SK-N-SH treated with all-trans-retinoic acid at 6 μM for 48 hours (cell line): ENCODE measurements around the gene SMYD3.

ENCODE experiments used
- ARNTL ChIP-seq: fragments of 450-650 bp; formaldehyde crosslinking; IDR thresholded peaks from 2 replicates; pipeline ENCODE4 v1.5.0; 2020; ENCODE audit warnings: low read depth, mild to moderate bottlenecking, moderate library complexity, borderline replicate concordance
- CREB5 ChIP-seq: fragments of 250-450 bp; sonication (Bioruptor Pico); IDR thresholded peaks from 2 replicates; pipeline ENCODE4 v1.5.1; 2020; ENCODE audit warnings: low read depth, mild to moderate bottlenecking, moderate library complexity
- ESRRG ChIP-seq: fragments of 250-450 bp; sonication (Bioruptor Pico); IDR thresholded peaks from 2 replicates; pipeline ENCODE4 v1.6.1; 2021; ENCODE audit warnings: mild to moderate bottlenecking
- PATZ1 ChIP-seq: fragments of 250-450 bp; sonication (Bioruptor Pico); IDR thresholded peaks from 2 replicates; pipeline ENCODE4 v1.8.0; 2020; ENCODE audit warnings: mild to moderate bottlenecking, moderate library complexity, borderline replicate concordance
- RARB ChIP-seq: fragments of 250-450 bp; sonication (Bioruptor Pico); IDR thresholded peaks from 2 replicates; pipeline ENCODE4 v1.8.0; 2021; ENCODE audit warnings: mild to moderate bottlenecking, moderate library complexity
- ZC3H10 ChIP-seq: fragments of 250-450 bp; sonication (Bioruptor Pico); IDR thresholded peaks from 2 replicates; pipeline ENCODE4 v1.5.1; 2021; ENCODE audit warnings: mild to moderate bottlenecking, moderate library complexity
- ZFP3 ChIP-seq: fragments of 250-450 bp; sonication (Bioruptor Pico); IDR thresholded peaks from 2 replicates; pipeline ENCODE4 v1.5.0; 2020; ENCODE audit warnings: mild to moderate bottlenecking, moderate library complexity
- ZNF565 ChIP-seq: fragments of 450-650 bp; formaldehyde crosslinking; conservative IDR thresholded peaks from 2 replicates; pipeline ENCODE4 v1.5.0; 2020; ENCODE audit warnings: low read depth, mild to moderate bottlenecking, moderate library complexity

GRCh38 chr1:246165826-246166709 is 341.0 kb downstream of the SMYD3 start:
- TF ChIP-seq PATZ1 (CRISPR knock-in tag) (no peak), CREB5 (CRISPR knock-in tag) (no peak), RARB (CRISPR knock-in tag) (no peak), ESRRG (CRISPR knock-in tag) (no peak), ARNTL (no peak), ZFP3 (no peak), ZNF565 (CRISPR knock-in tag) (no peak), ZC3H10 (CRISPR knock-in tag) (no peak)
